ENCODE measurements around the gene MRPL12. TPM values are rescaled to one million over a fixed set of nuclear protein-coding genes. Genes with fewer than 3 reads are reported as not detected.

MRPL12 gene
- total and polyA plus RNA-seq, 2 of the 13 experiments (the other 11 are each of a cell fraction or from before 2014, with no cell fraction given): 39.1 to 94.1 TPM

- TF ChIP-seq E2F1 (CRISPR knock-in tag; IDR thresholded peaks at IDR 0.05) (peak; percentile 87), ZKSCAN8 (CRISPR knock-in tag; IDR thresholded peaks at IDR 0.05; ENCODE audit: borderline replicate concordance) (0 out of 2 replicates have a peak, but pooled peaks have one; percentile 35), ZFP41 (CRISPR knock-in tag; IDR thresholded peaks at IDR 0.05; ENCODE audit: borderline replicate concordance) (no peak), STAG1 (CRISPR knock-in tag; IDR thresholded peaks at IDR 0.05) (no peak), ZNF326 (CRISPR knock-in tag; IDR thresholded peaks at IDR 0.05; ENCODE audit: borderline replicate concordance) (no peak), ZNF609 (CRISPR knock-in tag; IDR thresholded peaks at IDR 0.05; ENCODE audit: borderline replicate concordance) (no peak), RFXANK (CRISPR knock-in tag; IDR thresholded peaks at IDR 0.05) (peak; percentile 24; the same call in 1 of the 2 replicates), RORA (CRISPR knock-in tag; IDR thresholded peaks at IDR 0.05) (no peak), NFE2 (CRISPR knock-in tag; IDR thresholded peaks at IDR 0.05) (no peak), SOX5 (CRISPR knock-in tag; IDR thresholded peaks at IDR 0.05; ENCODE audit: borderline replicate concordance) (peak; percentile 65; the same call in 1 of the 2 replicates), ZNF660 (CRISPR knock-in tag; IDR thresholded peaks at IDR 0.05; ENCODE audit: borderline replicate concordance, low read depth) (no peak), ZSCAN22 (CRISPR knock-in tag; IDR thresholded peaks at IDR 0.05) (no peak), ZNF354B (CRISPR knock-in tag; IDR thresholded peaks at IDR 0.05) (no peak), NBN (conservative IDR thresholded peaks at IDR 0.05) (no peak), RFX1 (IDR thresholded peaks at IDR 0.05) (peak; percentile 66; the same call in 1 of the 2 replicates), ZNF232 (CRISPR knock-in tag; IDR thresholded peaks at IDR 0.05; ENCODE audit: borderline replicate concordance) (peak; percentile 42; the same call in 1 of the 2 replicates), ZFP37 (CRISPR knock-in tag; IDR thresholded peaks at IDR 0.05; ENCODE audit: borderline replicate concordance) (no peak; the same call in 1 of the 2 replicates), ZNF646 (CRISPR knock-in tag; IDR thresholded peaks at IDR 0.05) (no peak)
Observed at GRCh38 chr17:81683584-81684441, 19.4 kb upstream of the MRPL12 start, which contains the start of the genes ARL16 and HGS (continued).

Measured in HepG2 (cell line).